Measurements from ENCODE around the gene EBI3. TPM values are rescaled to one million over a fixed set of nuclear protein-coding genes. Genes with fewer than 3 reads are reported as not detected.

The EBI3 gene
- total RNA-seq, 1 donor from 2014 or later, result 0.92 TPM

Other genes starting within 250 kb of the EBI3 start
- gene EEF2, start 244.1 kb upstream of the EBI3 start, total RNA-seq, result 2,417 TPM
- 19.8 TPM for gene PIAS4, start 221.8 kb upstream of the EBI3 start, total RNA-seq
- 35.2 TPM for gene ZBTB7A, start 162.6 kb upstream of the EBI3 start, total RNA-seq
- gene MAP2K2, start 105.4 kb upstream of the EBI3 start, total RNA-seq, result 148 TPM
- not detected for gene CREB3L3, start 75.9 kb upstream of the EBI3 start, total RNA-seq
- 9.3 TPM for gene SIRT6, start 47.0 kb upstream of the EBI3 start, total RNA-seq
- 0.42 TPM for gene ANKRD24, start 46.8 kb upstream of the EBI3 start, total RNA-seq
- 8.3 TPM for gene YJU2, start 17.6 kb downstream of the EBI3 start, total RNA-seq
- gene SHD, start 49.7 kb downstream of the EBI3 start, total RNA-seq, result not detected
- not detected for gene TMIGD2, start 72.9 kb downstream of the EBI3 start, total RNA-seq
- gene FSD1, start 75.1 kb downstream of the EBI3 start, total RNA-seq, result not detected
- 4.2 TPM for gene STAP2, start 109.3 kb downstream of the EBI3 start, total RNA-seq
- 19.2 TPM for gene MPND, start 114.0 kb downstream of the EBI3 start, total RNA-seq
- 19.1 TPM for gene SH3GL1, start 171.0 kb downstream of the EBI3 start, total RNA-seq
- 7.2 TPM for gene CHAF1A, start 173.1 kb downstream of the EBI3 start, total RNA-seq
- 127 TPM for gene UBXN6, start 228.3 kb downstream of the EBI3 start, total RNA-seq
- 30.3 TPM for gene HDGFL2, start 242.8 kb downstream of the EBI3 start, total RNA-seq

All from left ventricle myocardium superior (tissue), 1 donor.